Panc1 (cell line): Measurements from ENCODE around the gene SKAP1. TPM values are rescaled to one million over a fixed set of nuclear protein-coding genes. Genes with fewer than 3 reads are reported as not detected.
A peak's percentile ranks its signal among the peaks of the same experiment; 100 is the strongest.

Experiments
- ATAC-seq: fragments of 200-7000 bp; cut with Tn5 transposase; 2 replicates; pipeline ENCODE4 v1.9.1; 2020; ENCODE audit warnings: mild to moderate bottlenecking, moderate library complexity
- BruUV-seq: library from RNA; stranded (reverse); fragments of 400-500 nt; replicated peaks from 2 replicates; lab custom pipeline; 2021; lab: Mats Ljungman, UMichigan
- CTCF ChIA-PET: fragments of 300-600 bp; sonication (Branson Sonifier 250); formaldehyde crosslinking; loops from one replicate; lab custom pipeline; 2022; ENCODE audit warnings: antibody characterized with exemption; lab: Charles Lee
- POLR2A ChIA-PET: fragments of 300-600 bp; sonication (Branson Sonifier 250); formaldehyde crosslinking; loops from one replicate; lab custom pipeline; 2022; ENCODE audit warnings: antibody characterized with exemption; lab: Charles Lee
- DNase-seq: peaks from one replicate; pipeline ENCODE4 v3.0.0-alpha.2; 2010; ENCODE audit warnings: low read depth, low spot score
- H3K27ac ChIP-seq: 2 replicates; pipeline ENCODE4 v1.5.1; 2011; ENCODE audit warnings: mild to moderate bottlenecking, low read length, inconsistent platforms
- H3K27me3 ChIP-seq: fragments of 200-500 bp; sonication (Bioruptor generic); 2 replicates; pipeline ENCODE4 v1.6.0; 2014; ENCODE audit warnings: low read length, inconsistent platforms; ENCODE audit not compliant: control insufficient read depth, insufficient read depth
- H3K36me3 ChIP-seq: fragments of 200-500 bp; sonication (Bioruptor generic); 2 replicates; pipeline ENCODE4 v1.5.1; 2014; ENCODE audit warnings: inconsistent platforms, mild to moderate bottlenecking, low read length, moderate library complexity; ENCODE audit not compliant: control insufficient read depth, insufficient read depth
- H3K4me1 ChIP-seq: 2 replicates; pipeline ENCODE4 v1.5.1; 2011; ENCODE audit warnings: inconsistent platforms, mild to moderate bottlenecking, low read length, moderate library complexity; ENCODE audit not compliant: control insufficient read depth, insufficient read depth
- H3K4me3 ChIP-seq, 2 experiments: 2 replicates each; pipeline ENCODE4 v1.5.1; 2011 to 2012; ENCODE audit warnings: low read depth in 2 of 2, low read length in 2 of 2, mild to moderate bottlenecking in 2 of 2, inconsistent platforms in 1 of 2, moderate library complexity in 1 of 2
- H3K9me3 ChIP-seq: fragments of 200-500 bp; sonication (Bioruptor generic); 2 replicates; pipeline ENCODE4 v1.5.1; 2014; ENCODE audit warnings: low read depth, mild to moderate bottlenecking, inconsistent platforms, low read length, moderate library complexity; ENCODE audit not compliant: control insufficient read depth, insufficient read depth
- CTCF ChIP-seq: fragments of 450-650 bp; IDR thresholded peaks from 2 replicates; pipeline ENCODE4 v1.5.1; 2017; ENCODE audit warnings: mild to moderate bottlenecking
- POLR2AphosphoS5 ChIP-seq: IDR thresholded peaks from 2 replicates; pipeline ENCODE4 v1.6.1; 2012; ENCODE audit warnings: mild to moderate bottlenecking, low read depth, low read length, moderate library complexity
- SIN3A ChIP-seq: IDR thresholded peaks from 2 replicates; pipeline ENCODE4 v1.6.1; 2012; ENCODE audit warnings: low read depth, mild to moderate bottlenecking, low read length, moderate library complexity, borderline replicate concordance; ENCODE audit not compliant: insufficient read depth
- TCF7L2 ChIP-seq: IDR thresholded peaks from 2 replicates; pipeline ENCODE4 v1.6.1; 2011; ENCODE audit warnings: mild to moderate bottlenecking, low read depth, low read length, inconsistent platforms
- in situ Hi-C: cut with HindIII; loops from 2 replicates; pipeline ENCODE4 v1.10.0; 2016; ENCODE audit warnings: low sequenced_read_pairs, low pct_unique_long_range_greater_than_20kb
- intact Hi-C: fragments of 100-400 bp; cut with micrococcal nuclease; formaldehyde crosslinking; loops from one replicate; pipeline ENCODE4 v1.10.0; 2022; ENCODE audit not compliant: unreplicated experiment
- total RNA-seq: library from RNA; stranded (reverse); gene quantifications from one replicate; pipeline ENCODE4 v1.2.1, GENCODE V29; 2021; ENCODE audit not compliant: unreplicated experiment
- TF ChIP-seq, protein P1 (sequence below), 2 experiments: IDR thresholded peaks; 2 replicates each; pipeline ENCODE4 v1.6.1; 2011 to 2012; ENCODE audit warnings: low read depth in 2 of 2, control low read depth in 1 of 2, low read length in 1 of 2, mild to moderate bottlenecking in 1 of 2, moderate library complexity in 1 of 2; ENCODE audit not compliant: insufficient read depth in 1 of 2

The SKAP1 gene
- total RNA-seq, 1 experiment from 2014 or later: 0.90 TPM

- CTCF ChIA-PET: interaction anchor here (0.5 kb wide), 2 partner anchors 32 to 114 kb away, joined by 3 to 4 read pairs; no protein-coding TSS in a partner anchor
- in situ Hi-C loops: no loop called here
- ATAC-seq: no peak
- no TSS peak for BruUV-seq
- Histone ChIP-seq H3K4me3 (no peak overlapping the region), H3K9me3 (no peaks in the 10 kb centered on the region), H3K36me3 (no peaks in the 10 kb centered on the region), H3K27me3 (no peaks in the 10 kb centered on the region), H3K4me1 (peaks cover 37% of the 10 kb centered on the region), H3K27ac (peak overlapping the region; percentile 69)
- POLR2A ChIA-PET: interaction anchor here (0.5 to 0.7 kb wide), 2 partner anchors 15 to 1437 kb away, joined by 3 read pairs; no protein-coding TSS in a partner anchor
- no peak for DNase-seq
- TF ChIP-seq TCF7L2 (no peak), POLR2AphosphoS5 (no peak), CTCF (no peak), SIN3A (no peak)
- TF ChIP-seq, protein P1, sequence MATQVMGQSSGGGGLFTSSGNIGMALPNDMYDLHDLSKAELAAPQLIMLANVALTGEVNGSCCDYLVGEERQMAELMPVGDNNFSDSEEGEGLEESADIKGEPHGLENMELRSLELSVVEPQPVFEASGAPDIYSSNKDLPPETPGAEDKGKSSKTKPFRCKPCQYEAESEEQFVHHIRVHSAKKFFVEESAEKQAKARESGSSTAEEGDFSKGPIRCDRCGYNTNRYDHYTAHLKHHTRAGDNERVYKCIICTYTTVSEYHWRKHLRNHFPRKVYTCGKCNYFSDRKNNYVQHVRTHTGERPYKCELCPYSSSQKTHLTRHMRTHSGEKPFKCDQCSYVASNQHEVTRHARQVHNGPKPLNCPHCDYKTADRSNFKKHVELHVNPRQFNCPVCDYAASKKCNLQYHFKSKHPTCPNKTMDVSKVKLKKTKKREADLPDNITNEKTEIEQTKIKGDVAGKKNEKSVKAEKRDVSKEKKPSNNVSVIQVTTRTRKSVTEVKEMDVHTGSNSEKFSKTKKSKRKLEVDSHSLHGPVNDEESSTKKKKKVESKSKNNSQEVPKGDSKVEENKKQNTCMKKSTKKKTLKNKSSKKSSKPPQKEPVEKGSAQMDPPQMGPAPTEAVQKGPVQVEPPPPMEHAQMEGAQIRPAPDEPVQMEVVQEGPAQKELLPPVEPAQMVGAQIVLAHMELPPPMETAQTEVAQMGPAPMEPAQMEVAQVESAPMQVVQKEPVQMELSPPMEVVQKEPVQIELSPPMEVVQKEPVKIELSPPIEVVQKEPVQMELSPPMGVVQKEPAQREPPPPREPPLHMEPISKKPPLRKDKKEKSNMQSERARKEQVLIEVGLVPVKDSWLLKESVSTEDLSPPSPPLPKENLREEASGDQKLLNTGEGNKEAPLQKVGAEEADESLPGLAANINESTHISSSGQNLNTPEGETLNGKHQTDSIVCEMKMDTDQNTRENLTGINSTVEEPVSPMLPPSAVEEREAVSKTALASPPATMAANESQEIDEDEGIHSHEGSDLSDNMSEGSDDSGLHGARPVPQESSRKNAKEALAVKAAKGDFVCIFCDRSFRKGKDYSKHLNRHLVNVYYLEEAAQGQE (IDR thresholded peaks at IDR 0.05; ENCODE audit: insufficient read depth in 1 of 2, low read depth in 2 of 2, low read length in 1 of 2): no peak
- intact Hi-C loops: no loop called here
These were observed 182.4 kb downstream of the SKAP1 start for GRCh38 chr17:48247603-48248002.

GRCh38 chr17:48247038-48247437 is 183.0 kb downstream of the SKAP1 start:
- Histone ChIP-seq H3K4me3 (no peak overlapping the region), H3K9me3 (no peaks in the 10 kb centered on the region), H3K27ac (peak overlapping the region; percentile 69), H3K27me3 (no peaks in the 10 kb centered on the region), H3K36me3 (no peaks in the 10 kb centered on the region), H3K4me1 (peaks cover 42% of the 10 kb centered on the region)
- DNase-seq (no peak), ATAC-seq (peak; percentile 12; the same call in 1 of the 2 replicates)
- intact Hi-C loops (no loop called here), in situ Hi-C loops (no loop called here)
- ChIA-PET POLR2A (interaction anchor here (0.5 to 0.7 kb wide), 3 partner anchors 10 to 76 kb away, joined by 3 to 9 read pairs (median 3); no protein-coding TSS in a partner anchor), CTCF (interaction anchor here (0.5 to 0.6 kb wide), 3 partner anchors 31 to 114 kb away, joined by 3 to 5 read pairs (median 4); no protein-coding TSS in a partner anchor)
- no peak for TF ChIP-seq SIN3A
- TF ChIP-seq TCF7L2: no peak
- TF ChIP-seq CTCF: no peak
- BruUV-seq: no TSS peak
